GM15510 (cell line): ENCODE measurements around the gene TMEM221.

Source experiments
- POLR2A ChIP-seq: IDR thresholded peaks from 3 replicates; pipeline ENCODE4 v1.6.1; 2011; ENCODE audit warnings: borderline replicate concordance; ENCODE audit not compliant: insufficient read length; ENCODE audit errors: extremely low read depth

TMEM221 gene

DNA sequence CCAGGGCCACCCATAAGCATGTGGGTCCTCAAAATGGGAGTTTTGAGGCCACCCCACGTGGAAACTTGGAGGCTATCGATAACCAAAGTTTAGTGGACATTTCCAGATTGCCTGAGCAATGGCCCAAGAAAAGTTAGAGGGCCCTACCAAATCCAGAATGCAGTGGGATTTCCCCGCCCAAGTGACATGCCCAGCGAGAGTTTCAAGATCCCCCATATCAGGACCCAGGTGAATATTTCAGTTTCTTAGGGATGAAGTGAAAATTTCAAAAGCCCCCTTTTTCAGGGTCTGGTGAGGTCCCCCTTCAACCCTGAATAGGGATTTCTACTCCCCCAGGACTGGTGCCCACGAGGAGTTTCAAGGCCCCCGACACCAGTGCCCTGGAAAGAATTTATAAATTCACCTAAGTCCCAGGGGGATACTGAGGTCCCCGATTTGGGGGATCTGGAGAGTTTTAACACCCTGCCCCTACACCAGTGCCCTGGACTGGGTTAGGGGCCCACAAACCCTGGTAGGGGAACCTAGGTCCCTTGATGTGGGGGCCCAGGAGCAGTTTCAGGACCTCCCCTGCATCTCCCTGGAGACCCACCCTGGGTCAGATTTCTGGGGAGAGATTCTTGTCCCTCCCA lies 43.7 kb downstream of the TMEM221 start:
- no peak for TF ChIP-seq POLR2A

- TF ChIP-seq POLR2A = no peak
Measured at GRCh38 chr19:17404015-17404414, 44.5 kb downstream of the TMEM221 start.

GRCh38 chr19:17402982-17403855 lies 45.2 kb downstream of the TMEM221 start:
- no peak for TF ChIP-seq POLR2A

- TF ChIP-seq POLR2A = no peak
Measured at GRCh38 chr19:17401628-17402027, 46.8 kb downstream of the TMEM221 start.

- TF ChIP-seq POLR2A = no peak
Measured at GRCh38 chr19:17398902-17399527, 49.5 kb downstream of the TMEM221 start.

DNA sequence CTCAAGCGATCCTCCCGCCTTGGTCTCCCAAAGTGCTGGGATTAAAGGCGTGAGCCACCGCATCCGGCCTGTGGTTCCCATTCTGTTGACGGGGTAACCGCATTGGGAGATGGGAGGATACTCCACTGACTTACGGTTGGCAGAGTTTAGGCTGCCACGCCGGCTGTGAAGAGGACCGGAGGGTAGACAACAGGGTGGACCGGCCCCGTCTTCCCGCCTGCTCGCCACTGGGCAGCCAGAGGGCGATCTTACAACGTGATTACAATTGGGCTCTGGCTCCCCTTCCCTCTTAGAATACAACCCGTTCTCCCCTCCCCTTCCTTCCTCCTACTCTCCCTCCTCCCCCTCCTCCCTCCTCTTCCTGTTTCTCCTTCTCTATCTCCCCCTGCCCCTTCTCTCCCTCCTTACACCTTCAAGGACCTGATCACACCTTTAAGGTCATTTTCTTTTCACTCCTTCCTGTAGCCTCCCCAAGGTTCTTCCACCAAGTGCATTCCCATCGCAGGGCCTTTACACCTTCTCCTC lies 53.5 kb downstream of the TMEM221 start:
- peak; percentile 18 for TF ChIP-seq POLR2A

DNA sequence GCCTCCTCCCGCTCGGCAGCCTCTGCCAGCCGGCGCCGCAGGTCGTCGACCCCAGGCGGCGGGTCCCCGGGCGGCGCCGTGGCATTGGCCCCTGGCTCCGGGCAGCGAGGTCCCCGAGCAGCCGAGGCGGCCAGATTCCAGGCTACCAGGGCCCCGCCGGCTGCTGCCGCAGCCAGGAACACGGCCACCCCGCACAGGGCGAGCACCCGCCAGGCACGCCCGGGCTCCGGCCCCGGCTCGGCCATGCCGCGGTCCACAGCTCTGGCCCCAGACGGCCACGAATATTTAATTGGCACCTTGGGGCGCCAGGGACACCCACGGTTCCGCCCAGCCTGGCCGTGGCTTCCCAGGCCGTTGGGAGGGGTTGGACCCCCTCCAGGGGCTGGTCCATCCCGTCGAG lies 54.6 kb downstream of the TMEM221 start, which contains the start of gene CCDC194:
TSS of gene CCDC194 (minus strand) at position 283 of the 400 bp plus-strand sequence. CDS start at position 245, 38 bp downstream.
- TF ChIP-seq POLR2A = peak; percentile 18

- no peak for TF ChIP-seq POLR2A
Measured at GRCh38 chr19:17393002-17393401, 55.5 kb downstream of the TMEM221 start.

DNA sequence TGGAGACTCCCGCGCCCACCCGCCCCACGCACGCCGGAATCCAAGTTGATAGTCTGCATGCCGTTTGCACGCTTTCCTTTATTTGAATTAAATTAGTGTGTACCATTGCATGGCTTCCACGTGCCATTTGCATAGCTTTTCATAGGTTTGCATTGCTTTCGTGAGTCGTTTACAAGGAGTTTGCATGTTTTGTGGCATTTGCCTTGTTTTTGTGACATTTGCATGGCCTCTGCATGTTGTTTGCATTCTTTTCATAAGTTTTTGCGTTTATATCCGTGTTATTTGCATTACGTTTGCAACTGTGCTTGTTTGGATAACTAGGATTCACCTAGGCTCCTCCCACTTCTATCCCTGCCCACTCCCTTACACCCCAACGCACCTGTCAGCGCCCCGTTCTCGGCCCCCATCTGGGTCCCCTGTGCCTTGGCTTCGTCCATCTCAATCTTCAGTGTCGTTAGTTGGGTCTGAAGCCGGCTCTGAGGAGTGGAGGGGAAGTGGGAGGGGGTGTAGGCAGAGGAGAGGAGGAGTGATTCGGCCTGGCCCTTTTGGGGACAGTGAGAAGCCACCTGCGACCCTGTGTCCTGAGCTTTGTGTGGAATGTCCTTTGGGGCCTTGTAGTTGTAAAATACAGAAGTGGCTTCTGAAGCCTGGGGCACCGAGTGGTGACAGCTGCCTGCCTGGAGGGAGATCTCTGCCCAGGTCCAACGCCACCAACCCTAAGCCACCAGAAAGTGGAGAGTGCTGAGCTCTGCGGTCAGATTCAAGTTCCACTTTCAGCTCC lies 56.9 kb downstream of the TMEM221 start:
- no peak for TF ChIP-seq POLR2A

- TF ChIP-seq POLR2A = peak; percentile 44
Measured at GRCh38 chr19:17390665-17391370, 57.6 kb downstream of the TMEM221 start.

DNA sequence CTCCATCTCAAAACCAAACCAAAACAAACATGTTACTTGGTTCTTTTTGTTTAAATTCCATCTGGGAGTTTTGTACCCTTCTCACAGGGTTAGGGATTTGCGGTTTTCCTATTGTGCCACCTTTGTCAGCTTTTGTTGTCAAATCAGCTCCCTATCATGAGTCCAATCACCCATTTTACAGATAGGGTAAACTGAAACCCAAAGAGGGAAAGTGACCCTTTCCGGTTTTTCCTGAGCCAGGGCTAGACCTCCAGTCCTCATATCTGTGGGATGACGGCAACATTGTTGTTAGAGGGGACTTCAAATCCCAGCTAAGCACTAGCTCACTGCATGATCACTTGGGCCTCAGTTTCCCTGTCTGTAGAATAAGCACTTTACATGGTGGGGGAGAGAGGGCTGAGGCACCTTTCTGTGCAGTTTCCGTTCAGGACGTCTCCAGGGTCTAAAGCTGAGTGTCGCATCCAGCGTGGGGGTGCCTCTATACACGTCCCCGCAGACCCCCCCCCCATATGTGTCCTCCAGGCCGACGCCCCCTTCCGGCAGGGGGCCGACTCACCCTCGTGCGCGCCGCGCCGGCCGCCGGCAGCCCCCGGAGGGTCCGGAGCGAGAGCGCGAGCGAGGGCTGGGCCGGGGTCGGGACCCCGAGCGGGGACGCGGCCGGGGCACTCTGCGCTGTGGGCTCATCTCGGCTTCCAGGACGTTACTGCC lies 58.4 kb downstream of the TMEM221 start:
- TF ChIP-seq POLR2A = no peak

DNA sequence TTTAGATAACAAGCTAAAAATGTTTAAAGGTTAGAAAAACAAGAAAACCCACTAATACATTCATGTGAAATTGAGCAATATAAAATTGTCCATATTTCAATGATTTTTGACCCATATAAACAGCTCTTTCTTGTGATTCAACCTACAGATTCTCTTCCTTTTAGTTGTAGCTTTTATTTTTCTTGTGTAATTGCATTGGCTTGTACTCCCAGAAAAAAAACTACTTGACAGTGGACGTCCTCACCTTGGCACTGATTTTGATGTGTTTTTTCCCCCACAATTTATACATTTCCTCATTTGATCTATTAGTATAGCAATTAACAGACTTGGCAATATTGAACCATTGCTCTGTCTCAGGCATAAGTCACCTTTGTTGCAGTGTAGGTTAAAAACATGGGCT lies 59.2 kb downstream of the TMEM221 start:
- no peak for TF ChIP-seq POLR2A
